HG03039 (cell line): ENCODE results near the gene SH2D3A.
"Not testable (repeated sequence)": the region's sequence is repeated elsewhere in the genome, so short reads cannot be mapped to it uniquely, and the experiment has no call there.

Experiments
- ATAC-seq: cut with Tn5 transposase; IDR thresholded peaks from one replicate; pipeline ENCODE4 v1.9.1; 2021; ENCODE audit warnings: mild to moderate bottlenecking, moderate library complexity; ENCODE audit not compliant: unreplicated experiment

SH2D3A gene

DNA sequence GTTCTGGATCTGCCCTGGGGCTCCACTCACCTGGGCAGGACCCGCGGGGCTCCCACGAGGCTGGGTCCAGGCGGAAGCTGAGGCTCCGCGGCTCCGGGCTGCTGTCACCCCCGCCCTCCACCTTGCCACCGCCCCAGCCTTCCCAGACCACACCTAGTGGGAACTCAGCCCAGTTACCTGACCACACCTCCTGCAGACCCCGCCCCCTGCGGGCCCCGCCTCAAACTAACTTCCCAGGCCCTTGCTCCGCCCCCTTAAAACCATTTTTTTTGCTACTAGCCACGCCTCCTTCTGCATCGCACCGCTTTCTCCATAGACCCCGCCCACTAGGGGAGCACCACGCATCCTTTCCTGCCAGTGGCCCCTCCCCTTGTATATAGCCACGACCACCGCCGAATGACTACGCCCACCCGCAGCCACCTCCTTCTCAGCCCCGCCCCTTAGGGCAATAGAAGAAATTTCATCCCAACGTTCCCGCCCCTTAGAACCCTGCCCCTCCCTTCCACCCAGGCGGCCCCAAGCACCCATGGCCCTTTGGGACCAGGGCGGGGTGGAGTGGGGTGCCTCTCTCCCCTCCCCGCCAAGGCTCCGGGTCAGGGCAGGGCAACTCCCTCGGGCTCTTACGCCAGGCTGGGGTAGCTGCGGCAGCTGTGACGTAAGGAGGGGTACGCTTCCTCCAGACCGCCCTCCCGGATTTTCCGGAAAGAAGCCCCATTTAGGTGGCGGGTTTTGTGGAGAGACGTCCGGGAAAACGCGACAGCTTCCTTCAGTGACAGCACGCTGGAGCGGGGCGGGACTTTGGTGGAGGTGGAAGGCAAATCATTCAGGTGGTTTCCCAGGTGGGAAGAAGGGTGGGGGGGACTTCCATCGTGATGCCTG, at the start of gene SH2D3A:
Gene SH2D3A, minus strand, starts transcription at position 79 of the 879 bp plus-strand sequence. CDS start 3,687 bp downstream, outside the sequence.
- ATAC-seq: peak; percentile 53

- ATAC-seq: no peak
These were observed 46.4 kb upstream of the SH2D3A start for GRCh38 chr19:6813659-6814058.

DNA sequence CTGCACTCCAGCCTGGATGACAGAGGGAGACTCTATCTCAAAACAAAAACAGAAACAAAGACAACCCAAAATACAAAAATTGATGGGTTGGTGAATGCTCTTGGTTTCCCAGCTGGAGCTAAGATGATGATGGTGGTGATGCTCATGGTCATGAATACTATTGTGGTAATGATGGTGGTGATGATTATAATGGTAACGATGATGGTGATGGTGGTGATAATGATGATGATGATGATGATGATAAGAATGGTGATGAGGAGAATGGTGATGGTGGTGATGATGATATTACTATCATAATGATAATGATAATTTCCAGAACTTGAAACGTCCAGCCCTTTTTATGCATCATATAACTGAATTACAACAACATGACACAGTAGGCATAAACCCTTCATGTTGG, 45.4 kb upstream of the SH2D3A start:
- no peak for ATAC-seq

GRCh38 chr19:6811906-6812305, 44.7 kb upstream of the SH2D3A start:
- ATAC-seq: no peak

DNA sequence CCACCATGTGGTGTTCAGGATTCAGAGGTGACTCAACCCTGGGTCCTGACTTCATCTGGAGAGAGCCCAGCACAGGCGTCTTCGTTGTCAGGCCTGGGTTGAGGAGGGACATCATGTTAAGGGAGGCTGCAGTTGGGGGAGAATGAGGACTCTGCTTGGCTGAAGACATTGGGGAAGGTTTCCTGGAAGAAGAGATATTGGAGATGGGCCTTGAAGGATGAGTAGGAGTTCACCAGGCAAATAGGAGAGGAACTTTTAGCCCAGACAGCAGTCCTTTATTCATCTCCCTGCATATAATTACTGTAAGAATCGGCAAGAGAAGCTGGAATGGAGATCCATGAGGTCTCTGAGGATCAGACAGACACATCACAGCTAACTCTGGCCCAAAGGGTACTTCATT, 44.1 kb upstream of the SH2D3A start:
- ATAC-seq: no peak

DNA sequence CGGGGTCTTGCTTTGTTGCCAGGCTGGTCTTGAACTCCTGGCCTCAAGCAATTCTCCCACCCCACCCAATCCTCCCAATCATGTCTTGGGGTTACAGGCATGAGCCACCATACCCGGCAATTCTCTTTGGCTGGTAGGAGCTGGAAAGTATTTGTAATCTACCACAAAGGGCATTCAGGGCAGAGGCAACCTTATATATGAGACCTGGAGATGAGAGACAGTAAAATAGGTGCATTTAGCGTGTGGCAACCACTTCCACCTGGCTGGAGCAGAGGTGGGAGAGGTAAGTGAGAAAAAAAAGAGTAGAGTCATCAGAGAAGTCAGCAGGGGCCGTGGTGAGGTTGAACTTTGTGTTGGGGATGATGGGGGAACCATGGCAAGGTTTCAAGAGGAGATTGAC, 42.0 kb upstream of the SH2D3A start:
- ATAC-seq: no peak

DNA sequence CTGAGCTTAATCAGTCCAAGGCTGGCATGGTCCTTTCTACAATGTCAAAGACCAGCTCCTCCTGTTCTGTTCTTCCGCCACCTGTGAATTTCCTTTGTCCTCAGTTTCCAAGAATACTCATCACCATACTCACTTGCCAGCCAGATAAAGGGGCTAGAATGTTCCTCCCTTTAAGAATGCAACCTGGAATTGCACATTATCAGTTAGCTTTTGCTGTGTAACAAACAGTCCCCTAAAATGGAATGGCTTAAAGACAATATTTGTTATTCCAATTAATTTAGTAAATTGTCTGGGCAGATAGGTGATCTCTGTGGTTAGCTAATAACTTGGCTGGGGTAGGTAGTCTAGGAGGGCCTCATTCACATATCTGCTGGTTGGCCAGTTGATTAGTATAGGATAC, 41.3 kb upstream of the SH2D3A start:
- no peak for ATAC-seq

DNA sequence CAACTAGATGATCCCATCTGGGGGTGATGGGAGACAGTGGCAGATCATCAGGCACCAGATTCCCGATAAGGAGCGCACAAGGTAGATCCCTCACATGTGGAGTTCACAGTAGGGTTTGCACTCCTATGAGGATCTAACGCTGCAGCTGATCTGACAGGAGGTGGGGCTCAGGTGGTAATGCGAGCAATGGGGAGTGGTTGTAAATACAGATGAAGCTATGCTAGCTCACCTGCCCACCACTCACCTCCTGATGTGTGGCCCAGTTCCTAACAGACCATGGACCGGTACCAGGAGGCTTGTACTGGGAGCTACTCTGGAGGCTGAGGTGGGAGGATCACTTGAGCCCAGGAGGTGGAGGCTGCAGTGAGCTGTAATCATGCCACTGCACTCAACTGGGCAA, 40.1 kb upstream of the SH2D3A start:
- no peak for ATAC-seq

DNA sequence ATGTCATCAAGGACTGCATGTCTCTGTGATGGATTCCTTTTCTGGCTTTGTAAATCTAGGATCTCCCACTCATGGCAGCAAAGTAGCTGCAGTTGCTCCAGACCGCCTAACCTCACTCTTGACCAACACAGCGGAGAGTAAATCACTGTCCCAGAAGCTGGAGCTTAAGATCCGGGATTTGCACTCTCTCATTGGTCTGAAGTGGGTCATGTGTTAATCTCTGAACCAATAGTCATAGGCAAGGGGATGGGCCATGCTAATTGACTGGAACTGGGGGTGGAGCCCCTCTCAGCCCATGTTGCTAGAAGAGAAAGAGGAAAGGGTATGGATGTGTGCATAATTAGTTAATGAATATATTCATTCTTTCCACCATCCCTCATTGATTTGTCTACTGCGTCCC, 39.3 kb upstream of the SH2D3A start:
- no peak for ATAC-seq

GRCh38 chr19:6803036-6803404, 35.8 kb upstream of the SH2D3A start:
- ATAC-seq: no peak

GRCh38 chr19:6802336-6803035, 35.3 kb upstream of the SH2D3A start:
- peak; percentile 35 for ATAC-seq

DNA sequence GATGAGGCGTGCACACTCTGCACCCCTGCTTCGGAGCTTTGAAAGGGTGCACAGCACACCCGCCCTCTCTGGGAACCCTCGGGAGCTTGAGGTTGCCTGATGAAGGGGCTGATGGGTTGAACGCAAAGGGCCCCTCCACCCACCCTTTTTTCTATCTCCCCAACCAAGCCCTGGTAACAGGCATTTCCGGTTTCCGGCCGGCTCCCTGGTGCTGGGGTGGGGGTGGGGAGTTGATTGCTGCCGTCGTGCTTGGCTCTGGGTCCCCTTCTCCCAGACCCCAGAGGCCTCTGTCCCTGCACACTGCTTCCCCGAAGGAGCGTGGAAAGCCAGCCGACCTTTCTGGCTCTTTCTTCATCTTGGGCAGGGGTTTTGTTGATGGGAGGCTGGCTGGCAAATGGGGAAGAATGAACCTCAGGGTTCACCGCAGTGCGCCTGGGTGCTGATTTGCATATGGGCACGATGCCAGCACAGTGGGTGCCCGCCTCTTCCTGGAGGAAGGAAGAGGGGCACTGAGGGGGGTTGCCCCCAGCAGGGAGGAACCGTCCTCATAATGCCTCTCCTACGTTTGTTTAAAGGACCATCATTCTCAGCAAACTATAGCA, 34.4 kb upstream of the SH2D3A start:
- ATAC-seq: no peak

- ATAC-seq: no peak
These were observed 33.8 kb upstream of the SH2D3A start for GRCh38 chr19:6800991-6801484.

DNA sequence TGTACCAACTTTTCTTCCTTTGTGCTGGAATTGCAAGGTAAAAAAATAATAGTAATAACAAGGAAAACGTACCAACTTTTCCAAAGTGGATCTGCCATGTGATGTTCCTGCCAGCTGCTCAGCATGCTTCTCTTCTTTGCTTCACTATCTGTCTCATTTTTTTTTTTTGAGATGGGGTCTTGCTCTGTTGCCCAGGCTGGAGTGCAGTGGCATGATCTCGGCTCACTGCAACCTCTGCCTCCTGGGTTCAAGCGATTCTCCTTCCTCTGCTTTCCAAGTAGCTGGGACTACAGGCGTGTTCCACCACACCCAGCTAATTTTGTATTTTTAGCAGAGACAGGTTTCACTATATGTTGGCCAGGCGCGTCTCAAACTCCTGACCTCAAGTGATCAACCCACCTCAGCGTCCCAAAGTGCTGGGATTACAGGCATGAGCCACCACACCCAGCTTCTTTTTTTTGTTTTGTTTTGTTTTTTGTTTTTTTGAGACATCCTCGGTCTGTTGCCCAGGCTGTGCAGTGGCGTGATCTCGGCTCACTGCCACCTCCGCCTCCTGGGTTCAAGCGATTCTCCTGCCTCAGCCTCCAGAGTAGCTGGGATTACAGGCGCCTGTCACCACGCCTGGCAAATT, 33.0 kb upstream of the SH2D3A start:
- not testable (repeated sequence) for ATAC-seq

GRCh38 chr19:6797646-6798045, 30.4 kb upstream of the SH2D3A start:
- ATAC-seq: no peak

GRCh38 chr19:6796278-6796677, 29.0 kb upstream of the SH2D3A start:
- ATAC-seq: no peak

DNA sequence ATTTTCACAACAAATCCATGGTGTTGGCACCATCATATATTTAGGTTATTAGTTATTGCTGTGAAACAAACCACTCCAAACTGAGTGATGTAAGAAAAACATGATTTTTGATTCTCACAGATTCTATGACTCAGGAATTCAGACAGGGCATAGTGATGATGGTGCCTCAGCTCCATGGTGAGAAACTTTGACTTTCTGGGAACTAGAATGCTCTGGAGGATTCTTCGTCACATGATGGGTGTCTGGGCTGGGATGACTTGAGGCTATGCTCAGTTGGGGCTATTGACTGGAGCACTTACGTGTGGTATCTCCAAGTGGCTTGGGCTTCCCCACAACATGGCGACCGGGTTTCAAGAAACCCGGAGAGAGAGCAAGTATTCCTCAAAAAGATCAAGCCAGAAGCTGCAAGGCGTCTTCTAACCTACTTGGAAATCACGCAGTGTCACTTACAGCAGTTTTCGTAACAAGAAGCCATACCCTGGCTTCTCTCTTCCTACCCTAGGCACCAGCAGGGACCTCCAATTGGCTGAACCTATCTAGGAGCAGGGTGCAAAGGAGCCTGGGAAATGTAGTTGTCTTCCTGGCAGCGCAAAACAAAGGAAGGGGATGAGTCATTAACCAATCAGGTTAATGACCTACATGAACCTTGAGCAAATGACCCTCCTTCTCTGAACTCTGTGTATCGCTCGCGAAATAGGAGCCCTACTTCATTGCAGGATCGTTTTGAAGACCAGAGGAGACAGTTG, 27.6 kb upstream of the SH2D3A start:
- no peak for ATAC-seq

- no peak for ATAC-seq
These were observed 26.7 kb upstream of the SH2D3A start for GRCh38 chr19:6793973-6794372.

- ATAC-seq: no peak
These were observed 26.2 kb upstream of the SH2D3A start for GRCh38 chr19:6793411-6793810.

DNA sequence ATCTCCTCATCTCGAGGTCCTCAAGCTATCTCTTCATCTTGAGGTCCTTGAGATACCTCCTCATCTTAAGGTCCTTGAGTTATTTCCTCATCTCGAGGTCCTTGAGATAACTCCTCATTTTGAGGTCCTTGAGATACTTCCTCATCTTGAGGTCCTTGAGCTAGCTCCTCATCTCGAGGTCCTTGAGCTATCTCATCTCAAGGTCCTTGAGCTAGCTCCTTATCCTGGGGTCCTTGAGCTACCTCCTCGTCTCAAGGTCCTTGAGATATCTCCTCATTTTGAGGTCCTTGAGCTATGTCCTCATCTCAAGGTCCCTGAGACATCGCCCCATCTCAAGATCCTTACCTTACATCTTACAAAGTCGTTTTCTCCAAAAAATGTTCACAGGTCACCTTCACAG, 24.0 kb upstream of the SH2D3A start:
- ATAC-seq: no peak
